Effector CD8-positive, alpha-beta T cell (primary cell): Measurements from ENCODE around the gene NUP85.
A peak's percentile ranks its signal among the peaks of the same experiment; 100 is the strongest.
"Not testable (repeated sequence)": the region's sequence is repeated elsewhere in the genome, so short reads cannot be mapped to it uniquely, and the experiment has no call there.

Experiments
- DNase-seq: peaks from one replicate; lab custom pipeline; 2025; lab: John Stamatoyannopoulos, UW
- total RNA-seq, 4 experiments: gene quantifications; one replicate each; lab custom pipeline; 2026; lab: John Stamatoyannopoulos, UW

Gene NUP85, protein sequence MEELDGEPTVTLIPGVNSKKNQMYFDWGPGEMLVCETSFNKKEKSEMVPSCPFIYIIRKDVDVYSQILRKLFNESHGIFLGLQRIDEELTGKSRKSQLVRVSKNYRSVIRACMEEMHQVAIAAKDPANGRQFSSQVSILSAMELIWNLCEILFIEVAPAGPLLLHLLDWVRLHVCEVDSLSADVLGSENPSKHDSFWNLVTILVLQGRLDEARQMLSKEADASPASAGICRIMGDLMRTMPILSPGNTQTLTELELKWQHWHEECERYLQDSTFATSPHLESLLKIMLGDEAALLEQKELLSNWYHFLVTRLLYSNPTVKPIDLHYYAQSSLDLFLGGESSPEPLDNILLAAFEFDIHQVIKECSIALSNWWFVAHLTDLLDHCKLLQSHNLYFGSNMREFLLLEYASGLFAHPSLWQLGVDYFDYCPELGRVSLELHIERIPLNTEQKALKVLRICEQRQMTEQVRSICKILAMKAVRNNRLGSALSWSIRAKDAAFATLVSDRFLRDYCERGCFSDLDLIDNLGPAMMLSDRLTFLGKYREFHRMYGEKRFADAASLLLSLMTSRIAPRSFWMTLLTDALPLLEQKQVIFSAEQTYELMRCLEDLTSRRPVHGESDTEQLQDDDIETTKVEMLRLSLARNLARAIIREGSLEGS
- total RNA-seq, result 87.5 to 104 (median 90.3) reads per million in 4 experiments

DNA sequence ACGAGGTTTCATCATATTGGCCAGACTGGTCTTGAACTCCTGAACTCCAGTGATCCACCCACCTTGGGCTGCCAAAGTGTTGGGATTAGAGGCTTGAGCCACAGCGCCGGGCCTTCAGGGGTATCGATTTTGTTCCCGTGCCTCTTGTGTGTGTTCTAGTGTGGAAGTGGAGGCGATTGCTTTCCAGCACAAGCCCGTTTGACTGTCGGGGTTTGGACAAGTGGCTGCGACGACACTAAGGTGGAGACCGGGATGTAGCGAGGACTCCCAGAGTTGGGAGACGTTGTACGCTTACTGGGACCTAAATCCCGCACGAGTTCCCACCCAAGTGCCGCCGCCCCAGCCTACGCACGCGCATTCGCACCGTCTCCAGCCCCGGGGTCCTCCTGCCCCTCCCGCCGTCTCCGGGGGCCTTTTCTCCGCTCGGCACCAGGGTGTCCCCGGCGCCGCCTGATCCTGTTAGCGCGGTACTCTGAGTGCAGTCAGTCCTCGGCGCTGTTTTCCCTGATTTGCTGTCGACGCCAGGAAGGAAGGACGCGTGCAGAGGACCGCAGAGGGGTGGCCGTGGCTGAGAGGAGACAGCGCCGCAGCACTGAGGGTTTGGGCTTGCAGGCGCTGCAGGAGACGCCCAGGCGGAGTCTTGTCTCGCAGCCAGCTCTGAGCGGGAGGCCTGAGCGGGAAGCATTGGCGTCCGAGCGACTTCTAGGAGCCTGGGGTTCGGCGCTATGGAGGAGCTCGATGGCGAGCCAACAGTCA lies at the start of gene NUP85:
NUP85 (plus strand) TSS at position 643 of the 756 bp plus-strand sequence; CDS start at position 726, 83 bp downstream.
- peak; percentile 85 for DNase-seq

DNA sequence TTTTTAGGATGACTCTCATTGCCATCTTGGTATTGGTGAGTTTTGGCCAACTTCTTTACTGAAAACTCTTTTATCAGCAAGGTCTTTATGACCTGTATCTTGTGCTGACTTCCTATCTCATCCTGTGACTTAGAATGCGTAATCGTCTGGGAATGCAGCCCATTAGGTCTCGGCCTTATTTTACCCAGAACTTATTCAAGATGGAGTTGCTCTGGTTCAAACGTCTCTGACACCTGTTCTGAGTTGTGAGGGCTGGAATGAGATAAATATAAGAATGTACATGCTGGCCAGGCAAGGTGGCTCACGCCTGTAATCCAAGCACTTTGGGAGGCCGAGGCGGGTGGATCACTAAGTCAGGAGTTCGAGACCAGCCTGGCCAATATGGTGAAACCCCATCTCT lies 47.0 kb upstream of the NUP85 start:
- not testable (repeated sequence) for DNase-seq

DNA sequence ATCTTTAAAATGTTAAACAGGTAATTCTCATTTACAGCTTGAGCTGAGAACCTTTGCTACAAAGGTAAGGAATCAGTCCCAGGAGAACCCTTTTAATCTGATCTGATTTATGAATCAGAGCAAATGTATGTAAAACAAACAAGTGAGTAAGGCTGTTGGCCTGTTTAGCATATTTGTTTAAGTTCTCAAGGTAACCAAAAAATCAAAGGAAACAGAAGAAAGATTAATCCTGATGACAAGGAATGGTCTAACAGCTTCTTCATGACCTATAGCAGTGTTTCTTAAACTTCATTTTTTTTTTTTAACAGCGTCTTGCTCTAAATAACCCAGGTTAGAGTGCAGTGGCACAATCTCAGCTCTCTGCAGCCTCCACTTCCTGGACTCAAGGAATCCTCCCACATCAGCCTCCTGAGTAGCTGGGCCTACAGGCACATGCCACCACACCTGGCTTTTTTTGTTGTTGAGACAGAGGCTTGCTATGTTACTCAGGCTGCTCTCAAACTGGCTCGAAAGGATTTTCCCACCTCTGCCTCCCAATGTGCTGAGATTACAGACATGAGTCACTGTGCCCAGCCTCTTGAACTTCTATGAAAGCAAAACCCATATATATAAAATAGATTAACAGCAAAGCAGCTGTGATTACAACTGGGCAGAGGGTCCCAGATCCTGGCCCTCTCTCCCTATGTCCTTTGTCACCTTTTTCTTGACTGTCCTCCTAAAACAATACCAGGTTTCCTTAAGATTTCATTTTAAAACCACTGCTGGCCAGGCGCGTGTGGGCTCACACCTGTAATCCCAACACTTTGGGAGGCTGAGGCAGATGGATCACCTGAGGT lies 46.1 kb upstream of the NUP85 start:
- DNase-seq, result no peak

DNA sequence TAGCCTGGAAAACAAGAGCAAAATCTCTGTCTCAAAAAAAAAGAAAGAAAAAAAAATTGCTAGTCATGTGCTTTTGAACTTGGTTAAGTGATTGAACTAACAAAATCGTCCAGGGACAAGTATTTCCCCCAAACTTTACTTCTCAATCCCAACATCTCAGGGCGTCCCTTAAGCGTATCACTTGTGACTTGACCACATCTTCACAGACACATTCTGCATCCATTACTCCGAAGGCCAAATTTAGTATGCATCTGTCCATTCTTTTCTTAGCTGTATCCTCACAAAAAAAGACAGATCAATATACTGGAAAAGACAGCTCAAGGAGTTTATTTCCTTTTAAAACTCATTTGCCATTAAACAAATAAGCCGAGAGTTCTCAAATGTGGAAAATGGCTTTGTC lies 45.3 kb upstream of the NUP85 start:
- no peak for DNase-seq

DNA sequence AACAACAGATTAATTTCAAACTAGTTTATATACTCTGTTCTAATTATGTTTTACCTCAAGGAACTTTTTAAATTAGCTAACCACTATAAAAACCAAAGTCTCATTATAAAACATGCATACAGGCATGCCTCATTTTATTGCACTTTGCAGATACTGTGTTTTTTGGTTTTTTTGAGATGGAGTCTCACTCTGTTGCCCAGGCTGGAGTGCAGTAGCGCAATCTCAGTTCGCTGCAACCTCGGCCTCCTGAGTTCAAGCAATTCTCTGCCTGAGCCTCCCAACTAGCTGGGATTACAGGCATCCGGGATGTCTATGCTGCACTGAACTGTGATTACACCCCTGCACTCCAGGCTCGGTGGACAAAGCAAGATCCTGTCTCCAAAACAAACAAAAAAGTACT lies 42.4 kb upstream of the NUP85 start:
- DNase-seq, result no peak

DNA sequence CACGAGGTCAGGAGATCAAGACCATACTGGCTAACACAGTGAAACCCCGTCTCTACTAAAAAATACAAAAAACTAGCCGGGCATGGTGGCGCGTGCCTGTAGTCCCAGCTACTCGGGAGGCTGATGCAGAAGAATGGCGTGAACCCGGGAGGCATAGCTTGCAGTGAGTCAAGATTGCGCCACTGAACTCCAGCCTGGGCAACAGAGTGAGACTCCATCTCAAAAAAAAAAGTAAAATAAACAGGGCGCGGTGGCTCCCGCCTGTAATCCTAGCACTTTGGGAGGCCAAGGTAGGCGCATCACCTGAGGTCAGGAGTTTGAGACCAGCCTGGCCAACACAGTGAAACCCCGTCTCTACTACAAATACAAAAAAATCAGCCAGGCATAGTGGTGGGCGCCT lies 40.9 kb upstream of the NUP85 start:
- DNase-seq, result not testable (repeated sequence)

DNA sequence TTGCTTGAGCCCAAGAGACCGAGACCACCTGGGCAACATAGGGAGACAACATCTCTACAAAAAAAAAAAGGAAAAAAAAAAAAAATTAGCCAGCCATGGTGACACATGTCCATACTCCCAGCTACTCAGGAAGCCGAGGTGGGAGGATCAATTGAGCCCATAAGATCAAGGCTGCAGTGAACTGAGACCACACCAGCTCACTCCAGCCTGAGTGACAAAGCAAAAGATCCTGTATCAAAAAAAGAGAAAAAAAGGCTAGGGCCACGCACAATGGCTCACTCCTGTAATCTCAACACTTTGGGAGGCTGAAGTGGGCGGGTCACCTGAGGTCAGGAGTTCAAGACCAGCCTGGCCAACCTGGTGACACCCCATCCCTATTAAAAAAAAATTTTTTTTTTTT lies 36.5 kb upstream of the NUP85 start:
- DNase-seq, result no peak

DNA sequence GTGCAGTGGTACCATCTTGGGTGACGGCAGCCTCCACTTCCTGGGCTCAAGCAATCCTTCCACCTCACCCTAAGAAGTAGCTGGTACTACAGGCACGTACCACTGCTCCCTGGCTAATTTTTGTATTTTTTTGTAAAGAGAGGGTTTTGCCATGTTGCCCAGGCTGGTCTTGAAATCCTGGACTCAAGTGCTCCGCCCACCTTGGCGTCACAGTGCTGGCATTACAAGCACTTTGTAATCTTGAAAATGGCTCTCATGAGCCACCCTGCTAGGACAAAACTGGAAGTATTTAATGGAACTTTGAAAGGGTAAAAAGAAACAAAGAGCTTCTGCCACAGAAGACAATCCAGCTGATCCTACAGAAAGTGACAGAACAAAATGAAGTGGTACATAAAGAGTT lies 32.0 kb upstream of the NUP85 start:
- no peak for DNase-seq

DNA sequence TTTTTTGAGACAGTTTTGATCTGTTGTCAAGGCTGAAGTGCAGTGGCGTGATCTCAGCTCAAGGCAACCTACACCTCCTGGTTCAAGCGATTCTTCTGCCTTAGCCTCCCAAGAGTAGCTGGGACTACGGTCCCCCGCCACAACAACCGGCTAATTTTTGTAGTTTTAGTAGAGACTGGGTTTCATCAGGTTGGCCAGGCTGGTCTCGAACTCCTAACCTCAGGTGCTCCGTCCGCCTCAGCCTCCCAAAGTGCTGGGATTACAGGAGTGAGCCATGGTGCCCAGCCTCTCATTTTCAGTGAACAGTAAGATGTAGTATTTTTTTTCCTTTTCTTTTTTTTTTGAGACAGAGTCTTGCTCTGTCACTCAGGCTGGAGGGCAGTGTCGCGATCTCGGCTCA lies 30.5 kb upstream of the NUP85 start:
- DNase-seq, result no peak

DNA sequence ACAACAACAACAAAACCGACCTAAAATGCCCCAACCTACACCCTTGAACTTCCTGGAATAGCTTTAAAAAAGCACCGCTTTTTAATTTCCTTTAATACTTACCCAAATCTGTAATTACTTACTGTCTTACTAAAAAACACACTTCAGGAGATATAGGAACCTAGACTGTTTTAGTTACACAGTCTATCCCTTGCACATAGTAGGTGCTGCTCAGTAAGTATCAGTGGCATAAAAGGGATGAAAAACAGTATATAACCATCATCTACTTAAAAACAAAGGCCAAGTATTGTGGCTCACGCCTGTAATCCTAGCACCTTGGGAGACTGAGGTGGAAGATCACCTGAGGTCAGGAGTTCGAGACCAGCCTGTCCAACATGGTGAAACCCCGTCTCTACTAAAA lies 28.9 kb upstream of the NUP85 start:
- no peak for DNase-seq

DNA sequence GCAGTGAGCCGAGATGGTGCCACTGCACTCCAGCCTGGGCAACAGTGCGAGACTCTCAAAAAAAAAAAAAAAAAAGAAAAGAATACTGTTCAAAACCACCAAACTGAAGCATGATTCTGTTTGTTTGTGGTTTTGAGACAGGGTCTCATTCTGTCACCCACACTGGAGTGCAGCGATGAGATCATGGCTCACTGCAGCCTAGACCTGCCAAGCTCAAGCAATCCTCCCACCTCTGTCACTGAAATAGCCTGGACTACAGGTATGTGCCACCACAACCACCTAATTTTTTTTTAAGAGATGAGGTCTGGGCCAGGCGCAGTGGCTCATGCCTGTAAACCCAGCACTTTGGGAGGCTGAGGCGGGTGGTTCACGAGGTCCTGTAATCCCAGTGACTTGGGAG lies 27.0 kb upstream of the NUP85 start:
- no peak for DNase-seq

DNA sequence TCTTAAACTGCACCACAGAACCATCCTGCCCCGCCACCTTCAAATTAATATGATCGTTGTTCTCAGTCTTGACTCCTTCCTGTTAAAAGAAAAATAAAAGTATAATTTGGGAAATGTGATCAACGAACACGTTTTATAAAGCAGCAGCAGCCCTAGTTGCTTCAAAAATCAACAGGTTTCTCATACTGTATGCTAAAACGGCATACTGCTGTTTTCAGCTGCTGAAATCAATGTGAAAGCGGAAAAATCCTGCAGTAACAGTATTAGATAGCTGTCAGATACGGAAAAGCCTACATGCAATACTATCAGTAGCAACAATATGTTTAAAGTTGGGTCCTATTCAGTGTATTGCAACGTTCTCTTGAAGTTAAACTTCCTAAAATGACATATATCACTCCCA lies 24.4 kb upstream of the NUP85 start:
- DNase-seq, result no peak

DNA sequence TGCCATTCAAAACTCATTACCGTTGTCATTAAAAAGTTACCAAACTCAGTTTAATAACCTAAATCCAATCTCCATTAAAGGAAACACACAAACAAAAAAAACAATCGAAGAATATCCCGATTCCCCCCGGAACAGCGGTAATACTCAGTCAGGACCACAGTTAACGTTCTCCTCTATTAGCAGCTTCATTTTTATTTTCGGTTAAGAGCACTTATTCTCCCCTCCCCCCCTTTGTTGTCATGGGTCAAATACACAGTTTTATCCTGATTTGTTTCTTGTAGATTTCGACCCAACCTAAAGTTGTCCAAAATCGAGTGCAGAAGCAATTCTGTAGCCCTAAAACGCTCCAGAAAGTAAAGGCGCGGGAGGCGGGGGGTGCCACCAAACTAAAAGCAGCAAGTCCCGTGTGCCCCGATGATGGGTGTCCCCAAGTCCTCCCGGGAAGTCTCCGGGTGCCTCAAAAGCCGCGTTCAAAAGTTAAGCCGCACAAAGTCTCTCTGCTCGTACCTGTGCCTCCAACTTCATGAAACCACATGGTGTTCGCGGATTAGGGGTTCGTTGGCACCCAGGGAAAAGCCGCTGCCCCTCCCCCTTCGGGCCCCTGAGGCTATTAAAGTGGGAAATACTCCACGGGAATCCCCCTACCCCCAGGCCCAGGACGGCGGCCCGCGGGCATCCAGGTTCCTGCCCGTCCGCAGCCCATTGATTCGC lies 23.7 kb upstream of the NUP85 start:
- DNase-seq, result peak; percentile 26

DNA sequence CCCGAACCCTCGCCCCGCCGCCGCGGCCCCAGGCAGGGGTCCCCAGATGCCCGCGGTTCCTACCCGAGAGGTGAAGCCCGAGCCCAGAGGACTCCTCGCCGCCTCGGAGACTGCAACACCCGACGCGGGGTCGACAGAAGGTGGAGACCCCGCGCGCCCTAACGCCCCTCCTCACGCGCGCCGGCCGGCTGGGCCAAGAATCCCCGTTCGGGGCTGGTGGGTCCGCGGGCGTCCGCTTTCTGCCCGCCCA lies 23.2 kb upstream of the NUP85 start:
- DNase-seq, result no peak

DNA sequence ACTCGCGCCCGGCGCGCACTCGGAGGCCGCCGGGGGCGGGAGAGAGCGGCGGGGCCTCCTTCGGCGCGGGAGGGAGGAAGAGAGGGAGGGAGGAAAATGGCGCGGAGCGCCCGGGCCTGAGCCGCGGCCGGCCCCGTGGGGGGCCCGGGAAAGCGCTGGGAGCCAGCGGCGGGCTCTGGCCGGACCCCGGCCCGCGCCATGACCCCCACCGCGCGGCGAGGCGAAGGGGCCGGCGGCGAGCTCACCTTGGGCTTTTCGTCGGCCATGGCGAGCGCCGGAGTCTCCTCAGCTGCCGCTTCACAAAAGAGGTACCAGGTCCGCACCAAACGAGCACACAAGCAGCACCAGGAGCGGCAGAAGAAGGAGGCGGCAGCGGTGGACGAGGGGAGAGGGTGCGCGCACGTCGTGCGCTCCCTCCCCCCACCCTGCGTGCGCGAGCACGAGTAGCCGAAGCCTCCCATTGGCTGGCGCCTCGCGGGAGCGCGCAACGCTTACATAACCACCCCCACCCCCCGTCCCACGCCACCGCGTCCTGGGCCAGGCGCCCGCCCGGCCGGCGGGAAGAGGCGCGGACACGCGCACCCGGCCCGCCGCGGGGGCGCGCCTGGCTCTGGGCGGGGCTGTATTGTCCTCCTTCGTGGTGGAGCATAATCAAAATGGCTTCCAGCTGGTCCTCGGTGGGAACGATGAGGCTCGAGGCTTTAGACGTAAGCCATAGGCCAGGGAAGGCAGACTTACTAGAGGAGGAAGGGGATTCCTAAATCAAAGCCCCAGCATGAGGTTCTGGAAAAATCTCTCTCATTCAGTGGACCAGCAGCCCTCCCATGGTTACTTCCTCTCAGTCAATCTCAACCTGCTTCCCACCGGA lies 22.7 kb upstream of the NUP85 start, which contains the start of gene SUMO2:
SUMO2 (minus strand) TSS at position 391 of the 868 bp plus-strand sequence; CDS start at position 266, 125 bp downstream.
- peak; percentile 92 for DNase-seq

DNA sequence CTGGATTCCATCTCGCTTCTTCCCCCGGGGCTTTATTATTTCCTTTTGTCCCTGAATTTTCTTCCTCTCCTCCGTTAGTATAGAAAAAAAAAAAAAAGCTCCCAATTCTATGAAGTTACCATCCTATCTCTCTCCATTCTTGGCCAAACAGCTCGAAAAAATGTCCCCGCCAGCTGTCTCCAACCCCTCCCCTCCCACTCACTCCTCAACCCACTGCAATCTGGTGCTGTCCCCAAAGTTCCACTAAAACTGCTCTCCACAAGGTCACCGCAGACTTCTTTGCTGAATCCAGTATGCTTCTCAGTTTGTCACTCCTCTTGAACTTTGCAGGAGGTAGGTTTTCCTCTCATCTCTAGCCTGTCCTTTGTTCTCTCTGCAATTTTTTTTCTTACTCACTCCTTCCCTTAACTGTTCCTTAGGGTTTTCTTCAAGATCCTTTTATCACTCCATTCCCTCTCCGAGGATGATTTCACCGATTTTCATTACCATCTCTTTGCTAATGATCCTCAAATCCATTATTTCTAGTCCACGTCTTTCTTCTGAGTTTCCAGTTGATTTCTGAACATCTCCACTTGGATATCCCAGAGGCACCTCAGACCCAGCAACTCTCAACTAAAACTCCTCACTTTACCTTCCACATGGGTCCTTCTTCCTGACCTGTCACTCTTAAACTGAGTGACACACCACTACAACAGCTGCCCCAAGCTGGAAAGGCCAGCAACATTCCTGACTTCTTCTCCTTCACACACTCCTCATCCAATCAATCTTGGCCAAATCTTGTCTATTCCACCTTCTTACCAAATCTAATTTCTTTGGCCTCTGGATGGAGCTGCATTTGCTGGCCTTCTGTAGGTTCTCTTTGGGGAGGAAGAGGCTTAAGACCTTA lies 21.2 kb upstream of the NUP85 start:
- DNase-seq, result no peak

DNA sequence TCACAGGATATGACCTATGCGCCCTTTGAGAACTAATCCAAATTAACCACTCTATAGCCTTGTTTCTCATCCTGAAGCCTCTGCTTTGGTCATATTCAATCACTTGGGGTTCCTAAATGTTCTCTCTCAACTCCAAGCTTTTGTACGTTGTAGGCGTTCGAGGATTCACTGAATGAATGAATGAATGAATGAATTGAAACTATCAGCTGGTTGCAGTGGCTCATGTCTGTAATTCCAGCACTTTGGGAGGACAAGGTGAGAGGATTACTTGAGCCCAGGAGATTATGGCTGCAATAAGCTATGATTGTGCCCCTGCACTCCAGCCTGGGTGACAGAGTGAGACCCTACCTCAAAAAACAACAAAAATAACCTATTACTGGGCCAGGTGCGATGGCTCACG lies 16.9 kb upstream of the NUP85 start:
- no peak for DNase-seq

DNA sequence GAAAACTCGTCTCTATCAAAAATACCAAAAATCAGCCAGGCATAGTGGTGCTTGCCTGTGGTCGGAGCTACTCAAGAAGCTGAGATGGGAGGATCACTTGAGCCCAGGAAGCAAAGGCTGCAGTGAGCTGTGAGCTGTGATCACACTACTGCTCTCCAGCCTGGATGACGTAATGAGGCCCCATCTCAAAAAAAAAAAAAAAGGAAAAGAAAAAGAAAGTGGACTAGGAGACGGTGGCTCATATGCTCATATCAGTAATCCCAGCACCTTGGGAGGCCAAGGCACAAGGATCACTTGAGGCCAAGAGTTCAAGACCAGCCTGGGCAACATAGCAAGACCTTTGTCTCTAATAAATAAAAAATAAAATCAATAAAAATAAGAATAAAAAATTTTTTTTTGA lies 13.9 kb upstream of the NUP85 start:
- DNase-seq, result no peak

DNA sequence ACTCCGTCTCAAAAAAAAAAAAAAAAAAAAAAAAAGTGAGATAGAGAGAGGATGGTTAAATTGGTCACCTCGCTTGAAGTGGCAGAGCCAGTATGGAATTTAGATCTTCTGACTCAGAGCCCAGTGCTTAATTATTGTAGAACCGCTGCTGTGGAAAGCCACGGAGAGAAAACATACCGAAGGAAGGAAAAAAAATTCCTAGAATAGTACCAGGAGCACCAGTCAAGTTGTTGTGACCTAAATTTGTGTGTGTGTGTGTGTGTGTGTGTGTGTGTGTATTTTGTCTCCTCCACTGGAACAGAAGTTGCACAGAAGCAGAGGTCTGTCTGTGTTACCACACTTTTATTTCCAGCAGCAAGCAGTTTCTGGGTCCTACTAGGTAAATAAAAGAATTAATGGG lies 10.6 kb upstream of the NUP85 start:
- DNase-seq, result no peak
